HepG2 (cell line): ENCODE data around the gene LDHB. TPM values are rescaled to one million over a fixed set of nuclear protein-coding genes. Genes with fewer than 3 reads are reported as not detected.

ENCODE experiments used
- ATAC-seq: fragments of 200-7000 bp; cut with Tn5 transposase; 3 replicates; pipeline ENCODE4 v1.9.1; 2020; ENCODE audit warnings: mild to moderate bottlenecking, moderate library complexity
- BruUV-seq: library from RNA; stranded (reverse); fragments of 400-500 nt; replicated peaks from 2 replicates; lab custom pipeline; 2021; lab: Mats Ljungman, UMichigan
- CTCF ChIA-PET: fragments of 300-600 bp; formaldehyde crosslinking; extraction: SDS; loops from one replicate; lab custom pipeline; 2021; ENCODE audit warnings: low total read pairs, inconsistent platforms, low intra/inter-chr PET ratio; lab: Yijun Ruan, JAX
- POLR2A ChIA-PET: fragments of 350-600 bp; sonication (Branson Sonifier 250); formaldehyde crosslinking; loops from one replicate; lab custom pipeline; 2020; ENCODE audit warnings: antibody characterized with exemption, inconsistent platforms; lab: Yijun Ruan, JAX
- DNase-seq: peaks from one replicate; pipeline ENCODE4 v3.0.0-alpha.2; 2015; ENCODE audit warnings: low spot score
- FAIRE-seq: peaks from 3 replicates; lab custom pipeline; 2011; peaks lifted over from hg19 to GRCh38; lab: Jason Lieb, UNC
- H2AFZ ChIP-seq: one replicate; pipeline ENCODE4 v1.6.1; 2011; ENCODE audit warnings: low read length, inconsistent platforms
- H3K27ac ChIP-seq: fragments of 300-600 bp; 3 replicates; pipeline ENCODE4 v1.8.0; 2011; ENCODE audit warnings: mixed run types, mild to moderate bottlenecking, mixed read lengths, low read length, inconsistent platforms; ENCODE audit not compliant: insufficient read depth; ENCODE audit errors: extremely low read length
- H3K27me3 ChIP-seq, 2 experiments: fragments of 200-600 bp in 1 of 2; 2 replicates in 1 of 2; 3 replicates in 1 of 2; pipeline versions ENCODE4 v1.6.0 to v1.8.0; 2011; ENCODE audit warnings: low read length in 2 of 2, mild to moderate bottlenecking in 2 of 2, moderate library complexity in 2 of 2, inconsistent platforms in 1 of 2; ENCODE audit not compliant: insufficient read depth in 2 of 2, control insufficient read depth in 1 of 2
- H3K36me3 ChIP-seq, 2 experiments: fragments of 200-600 bp in 1 of 2; replicated peaks in 1 of 2; 2 replicates in 1 of 2; 3 replicates in 1 of 2; pipeline versions ENCODE4 v1.5.1 to v1.8.0; 2011; ENCODE audit warnings: low read length in 2 of 2, inconsistent platforms in 1 of 2; ENCODE audit not compliant: insufficient read depth in 2 of 2, control insufficient read depth in 1 of 2
- H3K4me1 ChIP-seq: 2 replicates; pipeline ENCODE4 v1.5.1; 2012; ENCODE audit warnings: low read length, inconsistent platforms; ENCODE audit not compliant: insufficient read depth
- H3K4me2 ChIP-seq: 2 replicates; pipeline ENCODE4 v1.6.0; 2011; ENCODE audit warnings: low read depth, low read length, inconsistent platforms
- H3K4me3 ChIP-seq, 3 experiments: fragments of 200-600 bp in 1 of 3; sonication (generic), shearing (Covaris generic) in 1 of 3; replicated peaks in 1 of 3; 2 replicates each; pipeline ENCODE4 v1.5.1; 2011 to 2016; ENCODE audit warnings: low read length in 3 of 3, inconsistent platforms in 2 of 3, low read depth in 2 of 3, mild to moderate bottlenecking in 2 of 3, control low read depth in 1 of 3, mixed read lengths in 1 of 3; ENCODE audit not compliant: insufficient read depth in 1 of 3
- H3K79me2 ChIP-seq: one replicate; pipeline ENCODE4 v1.6.1; 2011; ENCODE audit warnings: low read length, inconsistent platforms; ENCODE audit not compliant: insufficient read depth
- H3K9ac ChIP-seq: 2 replicates; pipeline ENCODE4 v1.6.0; 2011; ENCODE audit warnings: mild to moderate bottlenecking, low read depth, low read length, inconsistent platforms; ENCODE audit not compliant: insufficient read depth
- H3K9me3 ChIP-seq: 2 replicates; pipeline ENCODE4 v1.5.1; 2012; ENCODE audit warnings: mild to moderate bottlenecking, low read length
- H4K20me1 ChIP-seq: 2 replicates; pipeline ENCODE4 v1.6.0; 2011; ENCODE audit warnings: inconsistent platforms, mild to moderate bottlenecking, low read length, moderate library complexity; ENCODE audit not compliant: insufficient read depth
- AKAP8 ChIP-seq: sonication (generic); formaldehyde crosslinking; IDR thresholded peaks from 2 replicates; pipeline ENCODE4 v1.5.1; 2020; ENCODE audit warnings: mild to moderate bottlenecking, missing genetic modification reagents
- CCDC6 ChIP-seq: sonication (generic); formaldehyde crosslinking; IDR thresholded peaks from 2 replicates; pipeline ENCODE4 v1.8.1; 2022; ENCODE audit warnings: mild to moderate bottlenecking, missing genetic modification reagents, moderate library complexity
- CREB1 ChIP-seq, 2 experiments: fragments of 450-650 bp in 1 of 2; IDR thresholded peaks; 2 replicates each; pipeline ENCODE4 v1.6.1; 2016 to 2017; ENCODE audit warnings: control low read depth in 1 of 2, mild to moderate bottlenecking in 1 of 2, missing compliant biosample characterization in 1 of 2, missing genetic modification characterization in 1 of 2
- DMAP1 ChIP-seq: IDR thresholded peaks from 2 replicates; pipeline ENCODE4 v1.6.1; 2016
- GATAD1 ChIP-seq: IDR thresholded peaks from 2 replicates; pipeline ENCODE4 v1.6.1; 2016; ENCODE audit warnings: missing genetic modification reagents, missing compliant biosample characterization
- MEIS1 ChIP-seq: sonication (generic); formaldehyde crosslinking; IDR thresholded peaks from 2 replicates; pipeline ENCODE4 v1.9.0; 2021; ENCODE audit warnings: mild to moderate bottlenecking, missing genetic modification reagents, moderate library complexity, borderline replicate concordance
- POLR2A ChIP-seq, 2 experiments: IDR thresholded peaks; 2 replicates each; pipeline ENCODE4 v1.6.1; 2011; ENCODE audit warnings: low read depth in 2 of 2, low read length in 2 of 2, mild to moderate bottlenecking in 1 of 2, moderate library complexity in 1 of 2; ENCODE audit not compliant: insufficient read depth in 1 of 2
- RBFOX2 ChIP-seq: fragments of 200-400 bp; formaldehyde crosslinking; IDR thresholded peaks from 2 replicates; pipeline ENCODE4 v1.6.1; 2017; ENCODE audit warnings: low read depth, mild to moderate bottlenecking, low read length
- RFX3 ChIP-seq: IDR thresholded peaks from 2 replicates; pipeline ENCODE4 v1.6.1; 2016; ENCODE audit warnings: missing biosample characterization, missing genetic modification reagents
- TBX3 ChIP-seq: fragments of 450-650 bp; IDR thresholded peaks from 2 replicates; pipeline ENCODE4 v1.6.1; 2017; ENCODE audit warnings: antibody characterized with exemption, mild to moderate bottlenecking, inconsistent platforms, borderline replicate concordance
- ZFP36 ChIP-seq: fragments of 150-350 bp; IDR thresholded peaks from 2 replicates; pipeline ENCODE4 v1.6.1; 2018; ENCODE audit warnings: borderline replicate concordance, low read length, low read depth; ENCODE audit not compliant: partially characterized antibody
- ZNF10 ChIP-seq: sonication (generic); formaldehyde crosslinking; IDR thresholded peaks from 2 replicates; pipeline ENCODE4 v1.4.0; 2020; ENCODE audit warnings: mild to moderate bottlenecking, low read depth, missing genetic modification reagents, borderline replicate concordance
- ZNF260 ChIP-seq: sonication (generic); formaldehyde crosslinking; IDR thresholded peaks from 2 replicates; pipeline ENCODE4 v1.4.0; 2020; ENCODE audit warnings: missing genetic modification reagents, low read depth, mild to moderate bottlenecking, borderline replicate concordance
- ZNF563 ChIP-seq: sonication (generic); formaldehyde crosslinking; IDR thresholded peaks from 2 replicates; pipeline ENCODE4 v1.8.0; 2022; ENCODE audit warnings: mild to moderate bottlenecking, moderate library complexity, missing genetic modification reagents
- ZNF567 ChIP-seq: sonication (generic); formaldehyde crosslinking; IDR thresholded peaks from 2 replicates; pipeline ENCODE4 v1.8.1; 2023; ENCODE audit warnings: mild to moderate bottlenecking, missing genetic modification reagents, borderline replicate concordance
- WGBS: methylation state at CpG from one replicate; pipeline ENCODE4 v1.1.6; 2017; ENCODE audit warnings: low lambda C conversion rate; 5-methylcytosine and 5-hydroxymethylcytosine counted together
- in situ Hi-C: cut with HindIII; loops from 2 replicates; pipeline ENCODE4 v1.10.0; 2017; ENCODE audit warnings: low pct_unique_long_range_greater_than_20kb; ENCODE audit not compliant: extremely low pct_ligation_motif_present
- intact Hi-C: fragments of 100-400 bp; cut with micrococcal nuclease; formaldehyde crosslinking; loops from one replicate; pipeline ENCODE4 v1.10.0; 2022; ENCODE audit not compliant: unreplicated experiment
- polyA plus RNA-seq, 8 experiments: library from polyadenylated mRNA; depleted of rRNA in 3 of 8; stranded (reverse) in 7 of 8; unstranded in 1 of 8; fragments of >200 nt; fragmentation: Illumina TruSeq in 4 of 8; extraction: Trizol in 4 of 8; gene quantifications; 2 replicates each; pipeline versions ENCODE4 v1.2.1 to v1.2.3, GENCODE V29; 2011 to 2016; ENCODE audit warnings: low read depth in 4 of 8, missing spikeins in 1 of 8, mixed read lengths in 1 of 8; ENCODE audit not compliant: insufficient read depth in 1 of 8
- total RNA-seq, 5 experiments: library from RNA; depleted of rRNA; stranded (reverse); fragments of >200 nt; fragmentation: Illumina TruSeq; extraction: Trizol; gene quantifications; 2 replicates each; pipeline ENCODE4 v1.2.3, GENCODE V29; 2016; ENCODE audit warnings: low read depth in 1 of 5
- TF ChIP-seq, protein P1 (sequence below): sonication (generic); formaldehyde crosslinking; IDR thresholded peaks from 2 replicates; pipeline ENCODE4 v1.5.0; 2020; ENCODE audit warnings: missing genetic modification reagents
- TF ChIP-seq, protein P2 (sequence below): sonication (generic); formaldehyde crosslinking; IDR thresholded peaks from 2 replicates; pipeline ENCODE4 v1.4.0; 2020; ENCODE audit warnings: missing genetic modification reagents

Gene LDHB
- total and polyA plus RNA-seq, 2 of the 13 experiments (the other 11 are each of a cell fraction or from before 2014, with no cell fraction given) = 0.08 TPM; not detected in 1

DNA sequence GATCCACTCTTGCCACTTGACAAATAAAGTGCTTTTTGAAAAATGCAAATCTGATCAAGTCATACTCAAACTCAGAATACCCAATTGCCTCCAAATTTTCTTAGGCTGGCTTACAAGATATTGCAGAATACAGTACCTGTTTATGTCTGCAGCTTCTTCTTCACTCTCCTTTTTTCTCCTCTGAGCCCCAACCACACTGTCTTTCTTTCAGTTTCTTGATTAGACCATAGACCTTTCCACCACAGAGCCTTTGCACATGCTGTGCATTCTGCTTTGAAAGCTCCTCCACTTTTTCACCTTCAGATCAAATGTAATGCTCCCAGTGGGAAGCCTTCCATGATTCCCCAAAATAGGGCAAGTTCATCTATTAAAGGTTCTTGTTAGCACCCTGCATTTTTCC lies 39.1 kb downstream of the LDHB start:
- no peak overlapping the region for H3K4me3 ChIP-seq
- in situ Hi-C loops = no loop called here
- ChIA-PET CTCF (no interaction called here), POLR2A (no interaction called here)
- no peaks in the 10 kb centered on the region for H3K79me2 ChIP-seq
- H3K4me1 ChIP-seq = no peaks in the 10 kb centered on the region
- H3K27me3 ChIP-seq = no peaks in the 10 kb centered on the region
- DNase-seq (no peak), FAIRE-seq (no peak), ATAC-seq (no peak)
- no peak overlapping the region for H2AFZ ChIP-seq
- BruUV-seq = no TSS peak
- H3K36me3 ChIP-seq = no peaks in the 10 kb centered on the region
- H3K9me3 ChIP-seq = no peaks in the 10 kb centered on the region
- intact Hi-C loops = no loop called here
- no peak overlapping the region for H3K4me2 ChIP-seq
- H4K20me1 ChIP-seq = no peaks in the 10 kb centered on the region
- no peak for TF ChIP-seq RFX3 (CRISPR knock-in tag)
- TF ChIP-seq CREB1 (IDR thresholded peaks at IDR 0.05) = no peak
- no peak for TF ChIP-seq CREB1 (CRISPR knock-in tag; IDR thresholded peaks at IDR 0.05)
- no peak for TF ChIP-seq ZFP36
- no peak for TF ChIP-seq ZNF260
- no peak for TF ChIP-seq ZNF563 (CRISPR knock-in tag)
- H3K9ac ChIP-seq = no peak overlapping the region
- H3K27ac ChIP-seq = no peak overlapping the region

DNA sequence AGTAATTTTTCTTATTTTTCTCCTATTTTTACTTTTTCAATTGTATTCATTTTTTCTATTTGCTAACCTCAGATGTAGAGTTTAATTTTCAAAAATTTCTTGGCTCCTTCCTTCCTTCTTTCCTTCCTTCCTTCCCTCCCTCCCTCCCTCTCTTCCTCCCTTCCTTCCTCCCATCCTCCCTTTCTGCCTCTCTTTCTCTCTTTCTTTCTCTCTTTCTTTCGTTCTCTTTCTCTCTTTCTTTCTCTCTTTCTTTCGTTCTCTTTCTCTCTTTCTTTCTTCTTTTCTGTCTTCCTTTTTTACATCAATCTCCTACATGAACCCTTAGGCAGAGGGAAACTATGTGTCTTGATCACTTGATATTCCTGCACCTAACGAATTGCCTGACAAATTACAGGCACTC lies 40.6 kb downstream of the LDHB start:
- Histone ChIP-seq H2AFZ (no peak overlapping the region), H3K9me3 (no peaks in the 10 kb centered on the region), H3K79me2 (no peaks in the 10 kb centered on the region), H3K27ac (no peak overlapping the region), H3K27me3 (no peaks in the 10 kb centered on the region), H3K4me1 (no peaks in the 10 kb centered on the region), H3K9ac (no peak overlapping the region), H3K4me2 (no peak overlapping the region), H4K20me1 (no peaks in the 10 kb centered on the region), H3K4me3 (no peak overlapping the region), H3K36me3 (no peaks in the 10 kb centered on the region)
- no peak for FAIRE-seq
- in situ Hi-C loops = no loop called here
- CTCF ChIA-PET = no interaction called here
- no TSS peak for BruUV-seq
- intact Hi-C loops = no loop called here
- POLR2A ChIA-PET = no interaction called here
- WGBS = 14% methylated on average over 3 of the region's 3 CpGs
- TF ChIP-seq MEIS1 (CRISPR knock-in tag) (no peak), CCDC6 (CRISPR knock-in tag) (no peak), ZNF260 (no peak), GATAD1 (CRISPR knock-in tag) (no peak), AKAP8 (no peak), TBX3 (no peak), ZNF567 (CRISPR knock-in tag) (no peak), ZNF10 (CRISPR knock-in tag) (no peak), RBFOX2 (no peak), DMAP1 (no peak), POLR2A (IDR thresholded peaks at IDR 0.05; ENCODE audit: insufficient read depth in 1 of 2, low read depth in 2 of 2, low read length in 2 of 2) (no peak)
- TF ChIP-seq, protein P1, sequence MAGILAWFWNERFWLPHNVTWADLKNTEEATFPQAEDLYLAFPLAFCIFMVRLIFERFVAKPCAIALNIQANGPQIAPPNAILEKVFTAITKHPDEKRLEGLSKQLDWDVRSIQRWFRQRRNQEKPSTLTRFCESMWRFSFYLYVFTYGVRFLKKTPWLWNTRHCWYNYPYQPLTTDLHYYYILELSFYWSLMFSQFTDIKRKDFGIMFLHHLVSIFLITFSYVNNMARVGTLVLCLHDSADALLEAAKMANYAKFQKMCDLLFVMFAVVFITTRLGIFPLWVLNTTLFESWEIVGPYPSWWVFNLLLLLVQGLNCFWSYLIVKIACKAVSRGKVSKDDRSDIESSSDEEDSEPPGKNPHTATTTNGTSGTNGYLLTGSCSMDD = no peak
- TF ChIP-seq, protein P2, sequence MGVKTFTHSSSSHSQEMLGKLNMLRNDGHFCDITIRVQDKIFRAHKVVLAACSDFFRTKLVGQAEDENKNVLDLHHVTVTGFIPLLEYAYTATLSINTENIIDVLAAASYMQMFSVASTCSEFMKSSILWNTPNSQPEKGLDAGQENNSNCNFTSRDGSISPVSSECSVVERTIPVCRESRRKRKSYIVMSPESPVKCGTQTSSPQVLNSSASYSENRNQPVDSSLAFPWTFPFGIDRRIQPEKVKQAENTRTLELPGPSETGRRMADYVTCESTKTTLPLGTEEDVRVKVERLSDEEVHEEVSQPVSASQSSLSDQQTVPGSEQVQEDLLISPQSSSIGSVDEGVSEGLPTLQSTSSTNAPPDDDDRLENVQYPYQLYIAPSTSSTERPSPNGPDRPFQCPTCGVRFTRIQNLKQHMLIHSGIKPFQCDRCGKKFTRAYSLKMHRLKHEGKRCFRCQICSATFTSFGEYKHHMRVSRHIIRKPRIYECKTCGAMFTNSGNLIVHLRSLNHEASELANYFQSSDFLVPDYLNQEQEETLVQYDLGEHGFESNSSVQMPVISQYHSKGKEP (CRISPR knock-in tag) = no peak
- ATAC-seq = no peak
- DNase-seq = no peak
